Measurements from ENCODE around the gene CBLN1.

The CBLN1 gene

GRCh38 chr16:49277766-49278566 is 3.7 kb downstream of the CBLN1 start:
- no peak for TF ChIP-seq CTCF (IDR thresholded peaks at IDR 0.05)

GRCh38 chr16:49277386-49277742 is 4.3 kb downstream of the CBLN1 start:
- TF ChIP-seq CTCF (IDR thresholded peaks at IDR 0.05): no peak

- TF ChIP-seq CTCF (IDR thresholded peaks at IDR 0.05): no peak
These were observed 4.8 kb downstream of the CBLN1 start for GRCh38 chr16:49276646-49277385.

GRCh38 chr16:49275870-49276269 is 5.8 kb downstream of the CBLN1 start:
- no peak for TF ChIP-seq CTCF (IDR thresholded peaks at IDR 0.05)

DNA sequence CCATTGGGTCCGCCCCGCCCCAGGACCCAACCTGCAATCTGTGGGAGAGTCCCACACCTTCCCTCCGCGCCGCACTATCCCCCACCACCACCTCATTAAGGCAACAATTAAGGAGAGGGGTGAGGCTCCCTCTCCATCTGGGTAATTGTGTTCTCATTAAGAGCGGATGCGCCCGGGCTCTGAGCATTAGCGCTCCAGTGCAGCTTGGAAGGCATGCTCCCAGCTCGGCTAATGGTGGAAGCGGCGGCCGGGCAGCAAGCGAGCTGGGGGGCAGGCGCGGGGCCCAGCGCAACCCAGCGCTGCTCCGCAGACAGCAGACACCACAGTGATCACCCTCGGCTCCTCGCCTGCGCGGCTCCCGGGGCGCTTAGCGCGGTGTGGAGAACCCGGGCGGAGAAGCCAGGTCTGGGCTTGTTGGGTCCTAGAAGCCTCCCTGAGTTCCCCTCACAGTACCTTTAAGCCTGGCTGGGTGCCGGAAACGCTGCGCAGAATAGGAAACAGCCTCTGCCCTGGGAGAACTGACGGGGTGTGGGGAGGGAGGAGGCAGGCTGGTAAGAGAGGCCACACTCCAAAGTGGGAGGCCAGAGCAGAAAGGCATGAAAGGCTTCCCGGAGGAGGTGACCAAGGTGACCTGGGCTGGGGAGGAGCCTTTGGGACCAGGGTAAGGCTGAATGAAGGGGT is 6.4 kb downstream of the CBLN1 start:
- TF ChIP-seq CTCF (IDR thresholded peaks at IDR 0.05): no peak

- TF ChIP-seq CTCF (IDR thresholded peaks at IDR 0.05): no peak
These were observed 7.0 kb downstream of the CBLN1 start for GRCh38 chr16:49274591-49274990.

- no peak for TF ChIP-seq CTCF (IDR thresholded peaks at IDR 0.05)
These were observed 7.9 kb downstream of the CBLN1 start for GRCh38 chr16:49273771-49274170.
